CD4-positive, alpha-beta T cell treated with Interleukin-4 for 4 hours (primary cell): ENCODE results near the gene ARHGEF28.

Experiments
- DNase-seq: peaks from one replicate; pipeline ENCODE4 v3.0.0-alpha.2; 2020

Gene ARHGEF28

GRCh38 chr5:73625944-73626811 lies at the start of gene ARHGEF28:
Gene ARHGEF28 (plus strand): TSS chr5:73626196. CDS start chr5:73684852, 58,656 bp downstream.
- peak; percentile 2 for DNase-seq

GRCh38 chr5:73582285-73583145 lies 43.5 kb upstream of the ARHGEF28 start:
- DNase-seq: no peak

- DNase-seq: no peak
Observed at GRCh38 chr5:73587923-73588322, 38.1 kb upstream of the ARHGEF28 start.

- peak; percentile 76 for DNase-seq
Observed at GRCh38 chr5:73591102-73591695, 34.8 kb upstream of the ARHGEF28 start.

- no peak for DNase-seq
Observed at GRCh38 chr5:73591698-73592501, 34.1 kb upstream of the ARHGEF28 start.

GRCh38 chr5:73592551-73592950 lies 33.4 kb upstream of the ARHGEF28 start:
- no peak for DNase-seq

- no peak for DNase-seq
Observed at GRCh38 chr5:73596705-73597328, 29.2 kb upstream of the ARHGEF28 start.

GRCh38 chr5:73599380-73599779 lies 26.6 kb upstream of the ARHGEF28 start:
- no peak for DNase-seq

- DNase-seq: no peak
Observed at GRCh38 chr5:73603998-73604397, 22.0 kb upstream of the ARHGEF28 start.

- DNase-seq: no peak
Observed at GRCh38 chr5:73605223-73606087, 20.5 kb upstream of the ARHGEF28 start.

- DNase-seq: no peak
Observed at GRCh38 chr5:73606206-73606753, 19.7 kb upstream of the ARHGEF28 start.

GRCh38 chr5:73607228-73607627 lies 18.8 kb upstream of the ARHGEF28 start:
- no peak for DNase-seq

- no peak for DNase-seq
Observed at GRCh38 chr5:73612799-73613198, 13.2 kb upstream of the ARHGEF28 start.

GRCh38 chr5:73615085-73615484 lies 10.9 kb upstream of the ARHGEF28 start:
- no peak for DNase-seq

- no peak for DNase-seq
Observed at GRCh38 chr5:73615947-73616346, 10.0 kb upstream of the ARHGEF28 start.

- no peak for DNase-seq
Observed at GRCh38 chr5:73617510-73618279, 8.3 kb upstream of the ARHGEF28 start.

GRCh38 chr5:73619606-73620333 lies 6.2 kb upstream of the ARHGEF28 start:
- DNase-seq: no peak

GRCh38 chr5:73620334-73620687 lies 5.7 kb upstream of the ARHGEF28 start:
- no peak for DNase-seq

GRCh38 chr5:73623060-73623459 lies 2.9 kb upstream of the ARHGEF28 start:
- DNase-seq: no peak
